GM21576 (cell line): Measurements from ENCODE around the gene GRM1.
"Not testable (repeated sequence)": the region's sequence is repeated elsewhere in the genome, so short reads cannot be mapped to it uniquely, and the experiment has no call there.

Source experiments
- ATAC-seq: cut with Tn5 transposase; IDR thresholded peaks from one replicate; pipeline ENCODE4 v1.9.1; 2021; ENCODE audit warnings: mild to moderate bottlenecking, moderate library complexity; ENCODE audit not compliant: unreplicated experiment

GRM1 gene

DNA sequence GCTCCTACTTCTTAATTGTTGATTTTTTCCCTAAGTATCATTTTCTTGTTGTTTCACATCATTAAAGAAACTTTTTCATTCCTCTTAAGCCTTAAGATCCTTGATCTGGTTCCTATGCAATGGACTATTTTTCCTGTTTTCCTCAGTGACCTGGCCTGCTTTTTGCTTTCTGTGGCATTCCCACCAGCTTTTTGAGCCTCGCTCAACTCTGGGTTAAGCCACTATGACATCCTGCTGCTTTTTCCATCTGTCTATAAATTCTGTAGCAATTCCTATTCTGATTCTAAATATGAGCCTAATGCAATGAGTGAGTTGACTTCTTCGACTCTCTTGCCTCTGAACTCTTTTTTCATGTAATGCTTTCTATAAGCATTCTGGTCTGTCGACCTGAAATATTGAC, 160.3 kb downstream of the GRM1 start:
- ATAC-seq: no peak

DNA sequence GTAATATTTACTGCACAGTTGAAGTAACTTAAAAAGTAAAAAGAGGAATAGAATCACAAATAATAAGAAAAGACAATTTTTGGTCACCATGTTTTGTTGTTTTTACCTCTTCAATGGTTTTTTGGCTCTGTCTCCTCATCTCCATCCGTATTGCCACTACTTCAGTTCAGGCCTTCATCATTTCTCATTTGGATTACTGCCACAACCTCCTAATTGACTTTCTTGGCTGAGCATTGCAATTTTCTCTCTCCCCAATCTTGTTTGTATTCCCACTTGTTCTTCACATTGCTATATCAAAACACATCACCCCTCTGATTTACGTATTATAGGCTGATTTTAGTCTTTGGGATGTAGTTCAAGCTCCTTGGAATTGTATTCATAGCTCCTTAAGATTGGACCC, 161.7 kb downstream of the GRM1 start:
- ATAC-seq: no peak

DNA sequence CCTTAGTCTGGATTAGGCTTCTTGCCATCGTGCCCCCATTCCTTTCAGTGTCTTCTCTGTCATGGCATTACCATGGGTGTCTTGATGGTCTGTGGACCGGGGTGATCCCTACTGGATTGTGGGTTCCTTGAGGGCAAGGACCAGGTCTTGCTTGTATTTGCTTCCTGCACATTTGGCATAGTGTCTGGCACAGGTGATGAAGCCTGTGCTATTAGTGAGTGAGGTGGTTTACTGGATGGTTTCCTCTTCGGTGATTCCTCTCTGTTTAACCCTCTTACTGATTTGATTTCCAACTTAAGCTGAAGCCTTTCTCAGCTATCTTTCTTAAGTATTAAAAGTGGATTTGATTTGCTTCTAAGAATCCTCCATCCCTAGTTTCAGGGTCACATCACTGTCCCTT, 162.3 kb downstream of the GRM1 start:
- ATAC-seq: no peak

DNA sequence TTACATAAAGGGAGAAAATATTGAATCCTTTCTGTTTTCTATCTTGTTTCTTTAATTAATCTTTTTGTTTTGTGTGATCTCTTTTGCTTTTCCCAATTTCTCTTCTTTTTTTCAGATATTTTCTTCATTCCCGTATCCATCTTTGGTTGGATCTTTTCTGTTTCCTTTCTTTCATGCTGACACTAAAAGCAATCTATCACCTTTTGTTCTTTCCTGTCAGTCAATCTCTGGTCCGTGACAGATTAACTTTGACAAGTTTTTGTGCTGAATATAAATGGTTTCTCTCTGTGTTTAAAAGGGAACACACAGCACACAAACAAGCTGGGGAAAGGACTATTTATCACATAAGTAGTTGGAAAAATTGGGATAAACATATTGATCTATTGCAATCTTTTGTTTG, 162.8 kb downstream of the GRM1 start:
- no peak for ATAC-seq

DNA sequence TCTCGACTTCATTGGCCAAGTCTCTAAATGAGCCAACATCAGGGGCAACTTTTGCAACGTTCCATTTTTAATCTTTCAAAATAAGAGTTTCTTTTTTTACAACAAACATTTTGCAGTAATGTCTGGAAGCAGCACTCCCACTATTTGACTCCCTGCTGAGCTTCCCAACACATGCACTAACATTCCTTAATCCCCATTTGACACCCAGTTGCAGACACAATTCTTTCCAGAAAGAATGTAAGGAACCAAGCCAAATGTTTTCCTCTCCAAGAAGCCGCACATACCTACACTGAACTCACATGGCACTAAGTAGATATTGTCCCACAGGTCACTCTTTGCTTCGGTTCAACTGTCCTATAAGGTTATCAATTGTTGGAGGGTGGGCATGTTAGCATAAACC, 165.6 kb downstream of the GRM1 start:
- no peak for ATAC-seq

DNA sequence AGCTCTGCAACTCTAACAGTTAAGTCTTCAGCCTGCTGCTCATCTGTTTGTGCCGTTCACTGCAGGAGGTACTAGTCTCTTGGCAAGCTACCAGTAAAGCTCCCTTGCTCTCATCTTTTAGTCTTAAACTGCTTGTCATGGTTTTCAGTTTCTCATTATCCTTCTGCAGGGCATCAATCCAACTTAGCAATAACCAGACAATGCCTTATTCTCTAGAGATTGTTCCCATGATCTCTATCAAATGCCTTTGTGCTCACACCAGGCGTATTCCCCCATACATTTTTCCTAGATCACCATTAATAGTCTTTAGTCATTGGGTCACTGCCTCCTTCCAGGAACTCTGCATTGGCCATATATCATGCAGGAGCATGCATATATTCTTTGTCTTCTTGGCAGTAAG, 171.3 kb downstream of the GRM1 start:
- ATAC-seq: no peak

DNA sequence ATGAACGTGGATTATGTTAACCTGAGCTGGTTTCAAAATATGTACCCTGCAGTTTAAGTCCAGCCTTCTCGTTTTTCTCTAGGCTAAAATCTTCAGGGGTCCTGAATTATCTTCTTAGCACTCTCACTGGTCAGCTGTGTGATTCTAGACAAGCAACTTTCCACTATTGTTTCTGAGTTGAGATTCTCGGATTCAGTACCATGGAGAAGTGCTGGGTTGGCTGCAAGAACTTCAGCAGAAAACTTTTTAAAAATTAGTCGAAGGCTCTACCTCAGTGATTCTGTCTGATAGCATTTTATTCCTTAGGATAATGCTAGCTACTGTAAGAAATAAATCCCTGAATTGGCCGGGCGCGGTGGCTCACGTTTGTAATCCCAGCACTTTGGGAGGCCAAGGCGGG, 173.7 kb downstream of the GRM1 start:
- ATAC-seq: no peak

DNA sequence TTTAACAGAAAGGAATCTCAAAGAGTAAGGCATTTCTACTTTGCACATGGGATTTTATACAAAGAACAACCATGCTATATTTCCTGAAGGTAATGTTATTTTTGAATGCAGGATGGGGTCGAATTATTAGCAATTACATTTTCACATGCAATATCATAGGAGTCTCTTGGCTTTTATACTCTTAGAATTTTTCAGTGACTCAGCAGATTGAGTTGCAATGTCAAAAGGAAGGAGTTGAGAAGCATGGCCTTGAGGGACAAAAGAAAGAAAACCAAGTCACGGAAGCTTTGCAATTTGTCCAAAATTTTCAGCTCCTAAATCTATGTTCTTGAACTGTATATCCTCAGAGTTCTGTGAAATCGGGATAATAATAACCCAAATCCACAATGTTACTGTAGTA, 181.1 kb downstream of the GRM1 start:
- ATAC-seq: no peak

DNA sequence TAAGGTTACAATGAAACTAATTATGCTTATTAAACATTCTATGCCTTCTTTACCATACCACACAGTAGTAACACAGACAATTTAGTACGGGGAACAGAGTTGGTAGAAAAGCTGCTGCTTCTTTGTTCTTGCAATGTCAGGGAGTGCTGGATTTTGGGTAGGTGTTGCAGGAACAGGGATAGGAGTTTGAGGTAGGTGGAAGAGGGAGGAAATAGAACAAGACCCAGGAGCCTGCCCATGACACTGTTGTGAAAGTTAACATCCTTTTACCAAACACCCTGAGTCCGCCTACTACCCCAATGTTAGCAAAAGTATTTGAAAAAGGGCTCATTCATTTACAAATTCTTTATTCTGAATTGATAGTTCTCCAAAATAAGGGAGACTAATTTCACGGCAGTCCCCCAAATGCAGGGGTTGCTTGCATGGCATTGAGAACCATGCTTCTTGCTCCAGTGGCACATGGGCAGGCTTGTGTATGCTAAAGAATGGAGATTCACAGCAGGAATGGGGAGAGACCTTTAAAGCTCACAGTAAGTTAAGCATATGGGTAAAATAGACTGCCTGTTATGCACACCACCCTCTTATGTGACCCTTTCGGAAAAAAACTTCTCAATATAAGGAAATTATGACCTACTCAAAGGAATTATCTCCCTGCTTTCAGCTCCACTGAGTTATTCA, 181.7 kb downstream of the GRM1 start:
- ATAC-seq: no peak

DNA sequence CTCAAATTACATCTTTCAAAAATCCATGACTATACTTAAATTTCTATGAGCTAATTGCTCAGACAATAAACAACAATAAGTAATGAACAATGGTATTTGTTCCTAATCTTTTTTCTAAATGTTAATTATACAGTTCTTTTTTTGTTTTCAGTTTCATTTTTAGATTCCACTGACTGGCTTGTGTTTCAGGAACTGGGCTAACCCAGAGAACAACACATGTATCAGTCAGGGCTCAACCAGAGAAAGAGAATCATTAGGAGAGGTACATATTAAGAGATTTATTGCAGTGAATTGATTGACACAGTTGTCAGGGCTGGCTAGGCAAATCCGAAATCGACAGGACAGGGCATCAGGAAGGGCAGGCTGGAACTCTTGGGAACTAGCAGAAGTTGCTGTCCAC, 182.8 kb downstream of the GRM1 start:
- ATAC-seq: peak; percentile 49

DNA sequence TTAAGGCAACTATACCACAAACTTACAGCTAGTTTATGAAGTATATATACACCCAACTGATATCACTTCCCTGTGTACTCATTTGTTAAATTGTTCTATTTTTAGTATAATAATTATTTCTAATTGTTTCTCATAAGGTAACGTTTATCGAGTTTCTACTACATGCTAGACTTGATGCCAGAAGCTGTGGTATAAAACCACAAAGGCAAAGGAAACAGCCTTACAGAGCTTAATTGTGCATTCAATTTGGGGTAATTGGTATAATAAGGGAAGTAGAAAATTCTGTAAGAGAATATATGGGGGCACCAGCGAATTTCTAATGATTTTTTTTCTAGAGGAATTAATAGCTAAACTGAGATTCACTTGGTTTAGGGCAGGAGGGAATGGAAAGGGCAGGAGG, 183.9 kb downstream of the GRM1 start:
- ATAC-seq: no peak

DNA sequence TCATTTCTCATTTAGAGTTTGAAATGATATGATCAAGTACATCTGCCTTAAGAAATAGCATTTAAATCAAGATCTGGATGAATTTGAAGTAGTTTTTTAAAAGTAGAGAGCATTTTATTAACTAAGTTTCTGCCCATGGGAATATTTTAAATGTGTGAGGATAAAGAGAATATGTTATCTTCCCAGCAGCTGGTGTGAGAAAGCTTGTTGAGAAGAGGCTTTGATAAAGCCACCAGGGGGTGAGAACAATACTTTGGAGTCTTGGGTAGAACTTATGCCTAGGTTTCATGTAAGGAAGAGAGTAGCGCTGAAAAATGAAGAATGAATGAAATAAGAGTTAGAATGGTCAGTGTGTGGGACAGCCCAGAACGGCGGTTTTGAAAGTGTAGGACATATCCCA, 190.2 kb downstream of the GRM1 start:
- no peak for ATAC-seq

DNA sequence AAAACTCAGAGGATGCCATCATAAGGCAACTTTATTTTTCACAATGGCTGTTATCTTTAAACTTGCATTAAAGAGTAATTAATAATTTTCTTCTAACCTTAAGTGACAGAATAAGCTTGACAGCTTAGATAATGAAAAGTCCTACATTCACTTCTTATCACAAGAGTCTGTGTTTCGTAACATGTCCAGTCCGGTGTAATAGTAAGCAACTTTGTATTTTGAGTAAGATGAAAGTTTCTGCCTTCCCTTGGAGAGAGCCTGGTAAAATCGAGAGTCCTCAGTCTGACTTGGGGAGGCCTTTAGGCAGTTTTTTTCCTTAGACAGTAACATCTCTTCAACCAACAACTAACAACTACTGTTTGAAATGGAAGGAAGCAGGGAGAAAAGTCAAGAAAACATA, 195.6 kb downstream of the GRM1 start:
- no peak for ATAC-seq

DNA sequence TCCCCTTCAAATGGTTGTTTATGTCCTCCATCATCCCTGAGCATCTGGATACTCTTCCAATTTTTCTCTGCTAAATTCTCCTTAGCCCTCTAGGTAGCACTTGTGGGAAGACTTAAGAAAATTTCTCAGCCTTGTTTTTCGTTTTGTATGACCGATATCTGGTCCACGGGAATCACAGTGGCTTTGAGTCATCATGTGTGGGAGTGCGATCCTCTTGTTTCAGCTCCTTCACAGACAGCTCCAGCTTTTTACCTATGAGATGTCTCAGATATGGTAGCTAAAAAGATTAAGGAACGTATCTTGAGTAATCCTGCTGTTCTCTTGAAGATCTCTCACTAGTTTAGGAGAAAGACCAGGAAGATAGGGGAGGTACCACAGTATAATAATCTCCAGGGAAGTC, 196.1 kb downstream of the GRM1 start:
- ATAC-seq: no peak

DNA sequence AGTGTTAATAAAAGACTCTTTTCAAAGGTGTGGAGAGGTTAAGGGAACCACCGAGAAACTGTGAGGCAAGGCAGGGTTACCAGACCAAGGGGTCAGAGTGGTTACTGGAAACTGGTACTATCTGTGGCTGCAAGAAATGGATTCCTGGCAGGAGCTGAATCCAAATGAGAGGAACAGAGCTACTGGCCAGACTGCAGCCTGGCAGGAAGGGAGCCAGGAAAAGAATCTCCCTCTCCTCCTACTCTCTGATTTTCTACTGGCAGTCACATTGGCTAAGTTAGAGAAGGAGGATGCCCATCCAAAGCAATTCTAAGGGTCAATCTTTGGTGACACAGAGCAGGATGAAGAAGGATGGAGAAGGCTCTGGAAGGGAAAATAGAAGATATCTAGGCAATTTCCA, 211.5 kb downstream of the GRM1 start:
- no peak for ATAC-seq

DNA sequence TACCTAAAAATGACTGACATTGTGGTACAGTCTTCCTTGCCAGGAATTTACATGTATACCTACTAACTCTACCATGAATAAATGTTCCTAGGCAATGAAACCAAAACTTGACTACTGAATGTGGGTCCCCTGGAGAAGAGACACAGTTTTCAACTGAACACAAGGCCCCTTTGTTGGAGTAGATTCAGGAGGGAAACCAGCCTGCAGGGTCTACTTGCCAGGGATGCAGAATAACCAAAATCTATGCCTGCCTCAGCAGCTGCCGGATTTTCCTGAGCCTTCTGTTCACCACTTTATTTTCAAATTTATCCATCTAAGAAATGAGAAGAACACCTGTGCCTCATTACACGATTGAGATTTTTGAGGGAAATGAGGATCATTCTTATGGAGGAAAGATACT, 211.9 kb downstream of the GRM1 start:
- ATAC-seq: no peak

DNA sequence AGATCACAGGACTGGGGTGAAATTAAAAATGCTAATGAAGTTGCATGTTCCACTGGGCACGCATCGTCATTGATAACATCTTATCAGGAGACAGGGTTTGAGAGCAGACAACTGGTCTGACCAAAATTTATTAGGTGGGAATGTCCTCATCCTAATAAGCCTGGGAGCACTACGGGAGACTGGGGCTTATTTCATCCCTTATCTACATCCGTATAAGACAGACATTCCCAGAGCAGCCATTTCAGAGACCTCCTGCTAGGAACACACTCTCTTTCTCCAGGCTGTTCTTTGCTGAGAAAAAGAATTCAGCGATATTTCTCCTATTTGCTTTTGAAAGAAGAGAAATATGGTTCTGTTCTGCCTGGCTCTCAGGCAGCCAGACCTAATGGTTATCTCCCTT, 214.8 kb downstream of the GRM1 start:
- not testable (repeated sequence) for ATAC-seq

DNA sequence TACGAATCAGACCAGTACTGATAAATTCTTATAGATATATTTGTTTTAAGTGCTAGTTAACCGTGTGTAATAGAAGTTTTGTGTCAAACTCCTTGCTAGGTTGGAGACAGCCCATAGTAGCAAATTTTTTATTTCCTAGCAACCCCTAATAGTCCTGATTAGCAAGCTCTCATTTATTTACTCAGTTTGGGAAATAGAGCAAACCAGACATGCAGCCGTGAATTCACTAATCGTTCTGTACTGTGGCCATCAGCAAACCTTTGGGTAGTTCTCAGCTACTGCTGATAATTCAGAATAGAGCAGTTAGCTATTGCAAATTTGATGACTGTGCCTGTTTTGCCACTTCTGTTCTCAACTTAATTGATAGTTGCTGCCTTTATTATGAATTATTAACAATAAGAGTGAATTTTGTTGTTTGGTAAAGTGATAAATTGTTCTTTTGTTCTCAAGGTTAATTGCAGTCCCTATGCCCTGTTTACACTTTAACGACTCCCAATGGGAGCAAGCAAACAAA, 215.8 kb downstream of the GRM1 start:
- ATAC-seq: no peak

DNA sequence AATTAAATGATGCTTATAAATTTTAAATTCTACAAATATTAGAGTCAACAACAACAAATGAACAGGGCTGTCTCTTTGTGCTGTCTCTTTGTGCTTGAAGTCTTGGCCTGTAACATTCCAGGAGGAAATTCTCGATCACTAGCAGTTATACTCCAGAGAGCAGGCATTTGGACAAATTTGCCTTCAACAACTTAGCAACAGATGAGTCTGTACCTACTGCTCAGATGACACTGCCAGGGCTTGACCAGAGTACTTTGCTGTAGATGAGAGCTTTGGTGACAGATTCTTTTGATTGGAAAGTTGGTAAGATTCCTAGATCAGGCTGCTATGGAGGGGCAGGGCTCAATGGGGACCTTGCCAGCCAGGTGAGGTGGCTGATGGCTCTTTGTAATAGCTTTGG, 217.2 kb downstream of the GRM1 start:
- no peak for ATAC-seq

DNA sequence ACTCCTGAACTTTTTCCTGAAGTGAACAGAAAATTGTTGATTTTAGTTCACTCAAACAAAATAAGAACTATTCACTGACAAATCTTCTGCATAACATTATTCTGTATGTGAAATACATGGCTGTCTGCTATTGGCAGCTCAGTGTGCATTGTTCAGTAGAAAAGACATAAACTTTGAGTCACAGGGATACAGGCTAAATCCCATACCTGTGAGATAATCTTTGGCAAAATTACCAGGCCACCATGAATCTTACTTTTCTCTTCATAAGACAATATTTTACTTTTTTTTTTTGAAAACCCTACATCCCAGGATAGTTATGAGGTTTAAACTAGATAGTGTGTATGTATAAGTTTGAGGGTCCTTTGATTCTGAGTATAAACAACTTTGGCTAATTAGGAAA, 224.8 kb downstream of the GRM1 start:
- ATAC-seq: no peak

DNA sequence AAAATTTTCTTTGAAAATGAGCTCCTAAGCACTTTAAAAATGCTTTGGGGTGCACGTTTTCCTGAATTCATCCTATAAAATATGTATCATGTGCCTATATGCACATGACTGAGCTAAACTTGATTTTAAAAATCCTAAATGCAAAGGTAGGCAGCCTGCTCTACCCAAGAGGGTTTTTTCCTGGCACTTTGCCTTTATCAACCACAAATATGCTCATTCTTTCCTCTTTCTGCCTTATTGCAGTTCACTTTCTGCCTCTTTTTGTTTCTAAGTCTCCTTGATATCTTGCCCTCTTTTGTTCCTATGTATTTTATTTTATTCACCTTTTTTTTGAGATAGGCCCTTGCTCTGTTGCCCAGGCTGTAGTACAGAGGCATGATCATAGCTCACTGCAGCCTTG, 229.3 kb downstream of the GRM1 start:
- ATAC-seq: no peak

DNA sequence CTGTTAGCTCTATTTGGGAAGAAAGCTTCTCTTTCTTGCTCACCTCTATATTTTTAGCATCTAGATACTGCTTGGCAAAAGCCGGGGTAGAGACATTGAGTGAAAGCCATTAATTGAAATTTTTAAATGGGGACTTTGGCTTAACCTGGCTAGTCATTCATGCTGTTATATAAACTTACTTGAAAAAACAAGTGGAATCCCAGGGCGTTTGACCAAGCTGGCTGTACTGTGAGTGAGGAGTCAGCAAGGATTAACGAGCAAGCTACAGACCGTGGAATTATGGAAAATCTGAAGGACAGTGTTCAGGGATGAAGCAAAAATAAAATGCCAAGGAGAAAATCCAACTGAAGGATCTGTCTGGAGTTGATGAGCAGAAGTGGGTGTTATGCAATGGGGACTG, 232.0 kb downstream of the GRM1 start:
- no peak for ATAC-seq

DNA sequence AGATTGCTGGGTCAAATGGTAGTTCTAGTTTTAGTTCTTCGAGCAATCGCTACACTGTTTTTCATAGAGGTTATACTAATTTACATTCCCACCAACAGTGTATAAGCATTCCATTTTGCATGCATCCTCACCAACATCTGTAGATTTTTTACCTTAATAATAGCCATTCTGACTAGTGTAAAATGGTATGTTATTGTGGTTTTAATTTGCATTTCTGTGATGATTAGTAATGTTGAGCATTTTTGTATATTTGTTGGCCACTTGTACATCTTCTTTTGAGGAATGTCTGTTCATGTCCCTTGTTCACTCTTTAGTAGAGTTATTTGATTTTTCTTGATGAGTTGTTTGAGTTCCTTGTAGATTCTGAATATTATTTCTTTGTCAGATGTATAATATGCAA, 236.2 kb downstream of the GRM1 start:
- ATAC-seq: no peak
